HepG2 (cell line): ENCODE results near the gene LLGL2. TPM values are rescaled to one million over a fixed set of nuclear protein-coding genes. Genes with fewer than 3 reads are reported as not detected.

Source experiments
- BCL6 ChIP-seq: IDR thresholded peaks from 2 replicates; pipeline ENCODE4 v1.6.1; 2016; ENCODE audit warnings: missing genetic modification reagents, missing compliant biosample characterization
- DMAP1 ChIP-seq: IDR thresholded peaks from 2 replicates; pipeline ENCODE4 v1.6.1; 2016
- FOXC1 ChIP-seq: sonication (generic); formaldehyde crosslinking; IDR thresholded peaks from 2 replicates; pipeline ENCODE4 v1.8.0; 2022; ENCODE audit warnings: mild to moderate bottlenecking, missing genetic modification reagents, borderline replicate concordance
- KLF15 ChIP-seq: sonication (generic); formaldehyde crosslinking; IDR thresholded peaks from 2 replicates; pipeline ENCODE4 v1.8.1; 2023; ENCODE audit warnings: borderline replicate concordance, mild to moderate bottlenecking, inconsistent platforms, missing genetic modification reagents, mixed read lengths
- NFRKB ChIP-seq: fragments of 450-650 bp; IDR thresholded peaks from 2 replicates; pipeline ENCODE4 v1.6.1; 2017
- NR2F6 ChIP-seq, 2 experiments: IDR thresholded peaks; 2 replicates each; pipeline ENCODE4 v1.6.1; 2016; ENCODE audit warnings: antibody characterized with exemption in 1 of 2, mild to moderate bottlenecking in 1 of 2
- ZBTB7A ChIP-seq: sonication (generic); formaldehyde crosslinking; IDR thresholded peaks from 2 replicates; pipeline ENCODE4 v1.8.0; 2022; ENCODE audit warnings: mild to moderate bottlenecking, missing genetic modification reagents
- ZNF138 ChIP-seq: sonication (generic); formaldehyde crosslinking; IDR thresholded peaks from 2 replicates; pipeline ENCODE4 v1.5.0; 2020; ENCODE audit warnings: mild to moderate bottlenecking, low read depth, missing genetic modification reagents
- ZNF224 ChIP-seq: sonication (generic); formaldehyde crosslinking; IDR thresholded peaks from 2 replicates; pipeline ENCODE4 v1.5.0; 2020; ENCODE audit warnings: mild to moderate bottlenecking, missing genetic modification reagents
- ZNF432 ChIP-seq: sonication (generic); formaldehyde crosslinking; IDR thresholded peaks from 2 replicates; pipeline ENCODE4 v1.5.0; 2020; ENCODE audit warnings: missing genetic modification reagents, mild to moderate bottlenecking, borderline replicate concordance
- ZNF496 ChIP-seq: sonication (generic); formaldehyde crosslinking; IDR thresholded peaks from 2 replicates; pipeline ENCODE4 v1.8.1; 2023; ENCODE audit warnings: mild to moderate bottlenecking, moderate library complexity, missing genetic modification reagents; ENCODE audit not compliant: insufficient replicate concordance
- ZNF510 ChIP-seq: sonication (generic); formaldehyde crosslinking; IDR thresholded peaks from 2 replicates; pipeline ENCODE4 v1.4.0; 2020; ENCODE audit warnings: low read depth, mild to moderate bottlenecking, missing genetic modification reagents
- ZSCAN20 ChIP-seq: sonication (generic); formaldehyde crosslinking; IDR thresholded peaks from 2 replicates; pipeline ENCODE4 v1.4.0; 2020; ENCODE audit warnings: missing genetic modification reagents, mild to moderate bottlenecking, borderline replicate concordance
- polyA plus RNA-seq, 8 experiments: library from polyadenylated mRNA; depleted of rRNA in 3 of 8; stranded (reverse) in 7 of 8; unstranded in 1 of 8; fragments of >200 nt; fragmentation: Illumina TruSeq in 4 of 8; extraction: Trizol in 4 of 8; gene quantifications; 2 replicates each; pipeline versions ENCODE4 v1.2.1 to v1.2.3, GENCODE V29; 2011 to 2016; ENCODE audit warnings: low read depth in 4 of 8, missing spikeins in 1 of 8, mixed read lengths in 1 of 8; ENCODE audit not compliant: insufficient read depth in 1 of 8
- total RNA-seq, 5 experiments: library from RNA; depleted of rRNA; stranded (reverse); fragments of >200 nt; fragmentation: Illumina TruSeq; extraction: Trizol; gene quantifications; 2 replicates each; pipeline ENCODE4 v1.2.3, GENCODE V29; 2016; ENCODE audit warnings: low read depth in 1 of 5
- TF ChIP-seq, protein P1 (sequence below): sonication (generic); formaldehyde crosslinking; IDR thresholded peaks from 2 replicates; pipeline ENCODE4 v1.4.0; 2020; ENCODE audit warnings: missing genetic modification reagents, borderline replicate concordance
- TF ChIP-seq, protein P2 (sequence below): sonication (generic); formaldehyde crosslinking; IDR thresholded peaks from 2 replicates; pipeline ENCODE4 v1.4.0; 2020; ENCODE audit warnings: missing genetic modification reagents
- TF ChIP-seq, protein P3 (sequence below): IDR thresholded peaks from 2 replicates; pipeline ENCODE4 v1.6.1; 2016; ENCODE audit warnings: mild to moderate bottlenecking, missing biosample characterization, missing genetic modification reagents
- TF ChIP-seq, protein P4 (sequence below): sonication (generic); formaldehyde crosslinking; IDR thresholded peaks from 2 replicates; pipeline ENCODE4 v1.8.0; 2022; ENCODE audit warnings: missing genetic modification reagents, mild to moderate bottlenecking, moderate library complexity, borderline replicate concordance

Gene LLGL2
- total and polyA plus RNA-seq, 2 of the 13 experiments (the other 11 are each of a cell fraction or from before 2014, with no cell fraction given), result 83.0 to 86.7 TPM

DNA sequence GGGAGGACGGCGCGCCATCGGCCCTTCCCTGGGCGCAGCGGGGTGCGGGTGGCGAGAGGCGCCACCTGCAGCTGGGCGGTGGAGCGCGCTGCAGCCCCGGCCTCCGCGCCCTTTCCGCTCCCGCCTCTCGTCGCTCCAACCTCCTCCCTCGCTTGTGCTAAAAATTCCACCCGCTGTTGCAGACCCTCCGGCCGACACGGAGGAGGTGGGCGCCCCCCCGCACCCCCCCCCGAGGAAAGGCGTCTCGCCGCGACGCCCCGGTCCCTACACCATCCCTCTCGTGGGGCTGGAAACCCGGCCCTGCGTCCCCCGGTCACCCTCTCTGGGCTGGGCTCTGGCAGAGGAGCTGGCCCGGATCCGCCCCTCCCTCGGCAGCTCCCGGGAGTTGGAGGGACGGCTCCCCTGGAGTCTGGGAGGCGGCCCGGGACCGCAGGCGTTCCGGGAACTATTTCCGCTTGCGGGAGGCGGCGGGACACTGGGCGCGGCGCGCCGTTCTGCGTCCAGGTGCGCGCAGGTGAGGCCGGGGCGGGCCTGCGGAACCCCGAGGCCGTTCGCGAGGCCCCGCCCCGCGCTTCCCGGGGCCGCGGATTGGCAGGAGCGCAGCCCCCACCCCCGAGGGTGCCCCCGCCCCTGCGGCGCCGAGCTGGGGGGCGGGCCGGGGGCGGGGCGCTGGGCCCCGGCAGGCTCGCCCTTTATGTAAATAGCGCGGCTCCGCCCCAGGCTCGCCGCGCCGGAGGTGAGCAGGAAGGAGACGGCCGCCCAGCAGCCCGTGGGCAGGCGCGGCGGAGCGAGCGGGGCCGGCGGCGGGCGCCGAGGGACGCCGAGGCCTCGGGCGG, at the start of gene LLGL2 (continued):
- TF ChIP-seq, protein P1, sequence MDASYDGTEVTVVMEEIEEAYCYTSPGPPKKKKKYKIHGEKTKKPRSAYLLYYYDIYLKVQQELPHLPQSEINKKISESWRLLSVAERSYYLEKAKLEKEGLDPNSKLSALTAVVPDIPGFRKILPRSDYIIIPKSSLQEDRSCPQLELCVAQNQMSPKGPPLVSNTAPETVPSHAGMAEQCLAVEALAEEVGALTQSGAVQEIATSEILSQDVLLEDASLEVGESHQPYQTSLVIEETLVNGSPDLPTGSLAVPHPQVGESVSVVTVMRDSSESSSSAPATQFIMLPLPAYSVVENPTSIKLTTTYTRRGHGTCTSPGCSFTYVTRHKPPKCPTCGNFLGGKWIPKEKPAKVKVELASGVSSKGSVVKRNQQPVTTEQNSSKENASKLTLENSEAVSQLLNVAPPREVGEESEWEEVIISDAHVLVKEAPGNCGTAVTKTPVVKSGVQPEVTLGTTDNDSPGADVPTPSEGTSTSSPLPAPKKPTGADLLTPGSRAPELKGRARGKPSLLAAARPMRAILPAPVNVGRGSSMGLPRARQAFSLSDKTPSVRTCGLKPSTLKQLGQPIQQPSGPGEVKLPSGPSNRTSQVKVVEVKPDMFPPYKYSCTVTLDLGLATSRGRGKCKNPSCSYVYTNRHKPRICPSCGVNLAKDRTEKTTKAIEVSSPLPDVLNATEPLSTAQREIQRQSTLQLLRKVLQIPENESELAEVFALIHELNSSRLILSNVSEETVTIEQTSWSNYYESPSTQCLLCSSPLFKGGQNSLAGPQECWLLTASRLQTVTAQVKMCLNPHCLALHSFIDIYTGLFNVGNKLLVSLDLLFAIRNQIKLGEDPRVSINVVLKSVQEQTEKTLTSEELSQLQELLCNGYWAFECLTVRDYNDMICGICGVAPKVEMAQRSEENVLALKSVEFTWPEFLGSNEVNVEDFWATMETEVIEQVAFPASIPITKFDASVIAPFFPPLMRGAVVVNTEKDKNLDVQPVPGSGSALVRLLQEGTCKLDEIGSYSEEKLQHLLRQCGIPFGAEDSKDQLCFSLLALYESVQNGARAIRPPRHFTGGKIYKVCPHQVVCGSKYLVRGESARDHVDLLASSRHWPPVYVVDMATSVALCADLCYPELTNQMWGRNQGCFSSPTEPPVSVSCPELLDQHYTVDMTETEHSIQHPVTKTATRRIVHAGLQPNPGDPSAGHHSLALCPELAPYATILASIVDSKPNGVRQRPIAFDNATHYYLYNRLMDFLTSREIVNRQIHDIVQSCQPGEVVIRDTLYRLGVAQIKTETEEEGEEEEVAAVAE, result no peak
- TF ChIP-seq ZNF138 (CRISPR knock-in tag), result no peak
- TF ChIP-seq, protein P2, sequence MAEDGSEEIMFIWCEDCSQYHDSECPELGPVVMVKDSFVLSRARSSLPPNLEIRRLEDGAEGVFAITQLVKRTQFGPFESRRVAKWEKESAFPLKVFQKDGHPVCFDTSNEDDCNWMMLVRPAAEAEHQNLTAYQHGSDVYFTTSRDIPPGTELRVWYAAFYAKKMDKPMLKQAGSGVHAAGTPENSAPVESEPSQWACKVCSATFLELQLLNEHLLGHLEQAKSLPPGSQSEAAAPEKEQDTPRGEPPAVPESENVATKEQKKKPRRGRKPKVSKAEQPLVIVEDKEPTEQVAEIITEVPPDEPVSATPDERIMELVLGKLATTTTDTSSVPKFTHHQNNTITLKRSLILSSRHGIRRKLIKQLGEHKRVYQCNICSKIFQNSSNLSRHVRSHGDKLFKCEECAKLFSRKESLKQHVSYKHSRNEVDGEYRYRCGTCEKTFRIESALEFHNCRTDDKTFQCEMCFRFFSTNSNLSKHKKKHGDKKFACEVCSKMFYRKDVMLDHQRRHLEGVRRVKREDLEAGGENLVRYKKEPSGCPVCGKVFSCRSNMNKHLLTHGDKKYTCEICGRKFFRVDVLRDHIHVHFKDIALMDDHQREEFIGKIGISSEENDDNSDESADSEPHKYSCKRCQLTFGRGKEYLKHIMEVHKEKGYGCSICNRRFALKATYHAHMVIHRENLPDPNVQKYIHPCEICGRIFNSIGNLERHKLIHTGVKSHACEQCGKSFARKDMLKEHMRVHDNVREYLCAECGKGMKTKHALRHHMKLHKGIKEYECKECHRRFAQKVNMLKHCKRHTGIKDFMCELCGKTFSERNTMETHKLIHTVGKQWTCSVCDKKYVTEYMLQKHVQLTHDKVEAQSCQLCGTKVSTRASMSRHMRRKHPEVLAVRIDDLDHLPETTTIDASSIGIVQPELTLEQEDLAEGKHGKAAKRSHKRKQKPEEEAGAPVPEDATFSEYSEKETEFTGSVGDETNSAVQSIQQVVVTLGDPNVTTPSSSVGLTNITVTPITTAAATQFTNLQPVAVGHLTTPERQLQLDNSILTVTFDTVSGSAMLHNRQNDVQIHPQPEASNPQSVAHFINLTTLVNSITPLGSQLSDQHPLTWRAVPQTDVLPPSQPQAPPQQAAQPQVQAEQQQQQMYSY (CRISPR knock-in tag), result peak; percentile 18; the same call in 1 of the 2 replicates
- TF ChIP-seq BCL6 (CRISPR knock-in tag), result peak; percentile 47; the same call in 1 of the 2 replicates
- no peak for TF ChIP-seq ZNF224 (CRISPR knock-in tag)
- TF ChIP-seq ZNF432, result no peak
- TF ChIP-seq, protein P3, sequence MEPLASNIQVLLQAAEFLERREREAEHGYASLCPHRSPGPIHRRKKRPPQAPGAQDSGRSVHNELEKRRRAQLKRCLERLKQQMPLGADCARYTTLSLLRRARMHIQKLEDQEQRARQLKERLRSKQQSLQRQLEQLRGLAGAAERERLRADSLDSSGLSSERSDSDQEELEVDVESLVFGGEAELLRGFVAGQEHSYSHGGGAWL (CRISPR knock-in tag), result peak; percentile 70; the same call in 1 of the 2 replicates
- peak; percentile 95; the same call in 1 of the 2 replicates for TF ChIP-seq ZSCAN20 (CRISPR knock-in tag)
- TF ChIP-seq ZNF496 (CRISPR knock-in tag), result no peak
- no peak for TF ChIP-seq NFRKB
- peak; percentile 89 for TF ChIP-seq FOXC1 (CRISPR knock-in tag)
- TF ChIP-seq, protein P4, sequence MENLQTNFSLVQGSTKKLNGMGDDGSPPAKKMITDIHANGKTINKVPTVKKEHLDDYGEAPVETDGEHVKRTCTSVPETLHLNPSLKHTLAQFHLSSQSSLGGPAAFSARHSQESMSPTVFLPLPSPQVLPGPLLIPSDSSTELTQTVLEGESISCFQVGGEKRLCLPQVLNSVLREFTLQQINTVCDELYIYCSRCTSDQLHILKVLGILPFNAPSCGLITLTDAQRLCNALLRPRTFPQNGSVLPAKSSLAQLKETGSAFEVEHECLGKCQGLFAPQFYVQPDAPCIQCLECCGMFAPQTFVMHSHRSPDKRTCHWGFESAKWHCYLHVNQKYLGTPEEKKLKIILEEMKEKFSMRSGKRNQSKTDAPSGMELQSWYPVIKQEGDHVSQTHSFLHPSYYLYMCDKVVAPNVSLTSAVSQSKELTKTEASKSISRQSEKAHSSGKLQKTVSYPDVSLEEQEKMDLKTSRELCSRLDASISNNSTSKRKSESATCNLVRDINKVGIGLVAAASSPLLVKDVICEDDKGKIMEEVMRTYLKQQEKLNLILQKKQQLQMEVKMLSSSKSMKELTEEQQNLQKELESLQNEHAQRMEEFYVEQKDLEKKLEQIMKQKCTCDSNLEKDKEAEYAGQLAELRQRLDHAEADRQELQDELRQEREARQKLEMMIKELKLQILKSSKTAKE (CRISPR knock-in tag), result no peak; the same call in 1 of the 2 replicates
- TF ChIP-seq DMAP1, result 0 out of 2 replicates have a peak, but pooled peaks have one; percentile 44
- TF ChIP-seq ZBTB7A (CRISPR knock-in tag), result no peak
- TF ChIP-seq KLF15 (CRISPR knock-in tag), result peak; percentile 46; the same call in 1 of the 2 replicates
- no peak for TF ChIP-seq NR2F6 (IDR thresholded peaks at IDR 0.05)
- no peak; the same call in 1 of the 2 replicates for TF ChIP-seq NR2F6 (CRISPR knock-in tag; IDR thresholded peaks at IDR 0.05)
- 0 out of 2 replicates have a peak, but pooled peaks have one; percentile 90 for TF ChIP-seq ZNF510 (CRISPR knock-in tag)
